ENCODE results near the gene TDP2.
"Not testable (repeated sequence)": the region's sequence is repeated elsewhere in the genome, so short reads cannot be mapped to it uniquely, and the experiment has no call there.

Gene TDP2

GRCh38 chr6:24680582-24680981, 13.9 kb upstream of the TDP2 start:
- no peak for DNase-seq (ENCODE audit: low read depth in 2 of 2)

- DNase-seq (ENCODE audit: low read depth in 2 of 2): not testable (repeated sequence)
Measured at GRCh38 chr6:24678792-24679352, 12.2 kb upstream of the TDP2 start.

GRCh38 chr6:24673625-24674024, 6.9 kb upstream of the TDP2 start:
- no peak for DNase-seq (ENCODE audit: low read depth in 2 of 2)

GRCh38 chr6:24672620-24673182, 6.0 kb upstream of the TDP2 start:
- DNase-seq (ENCODE audit: low read depth in 2 of 2): no peak

- not testable (repeated sequence) for DNase-seq (ENCODE audit: low read depth in 2 of 2)
Measured at GRCh38 chr6:24671077-24671476, 4.4 kb upstream of the TDP2 start.

- DNase-seq (ENCODE audit: low read depth in 2 of 2): not testable (repeated sequence)
Measured at GRCh38 chr6:24670492-24670891, 3.8 kb upstream of the TDP2 start.

- no peak for DNase-seq (ENCODE audit: low read depth in 2 of 2)
Measured at GRCh38 chr6:24668997-24669361, 2.3 kb upstream of the TDP2 start.

- DNase-seq (ENCODE audit: low read depth in 2 of 2): not testable (repeated sequence)
Measured at GRCh38 chr6:24668066-24668996, 1.6 kb upstream of the TDP2 start.

- no peak for DNase-seq (ENCODE audit: low read depth in 2 of 2)
Measured at GRCh38 chr6:24667378-24667803, 692 bp upstream of the TDP2 start.

GRCh38 chr6:24666097-24666640, 530 bp downstream of the TDP2 start:
- no peak for DNase-seq (ENCODE audit: low read depth in 2 of 2)

- DNase-seq (ENCODE audit: low read depth in 2 of 2): no peak
Measured at GRCh38 chr6:24664046-24664987, 2.4 kb downstream of the TDP2 start.

GRCh38 chr6:24663189-24663588, 3.5 kb downstream of the TDP2 start:
- DNase-seq (ENCODE audit: low read depth in 2 of 2): no peak

GRCh38 chr6:24662236-24662635, 4.5 kb downstream of the TDP2 start:
- no peak for DNase-seq (ENCODE audit: low read depth in 2 of 2)

- not testable (repeated sequence) for DNase-seq (ENCODE audit: low read depth in 2 of 2)
Measured at GRCh38 chr6:24661759-24662158, 4.9 kb downstream of the TDP2 start.

GRCh38 chr6:24660105-24660504, 6.6 kb downstream of the TDP2 start:
- DNase-seq (ENCODE audit: low read depth in 2 of 2): no peak

- DNase-seq (ENCODE audit: low read depth in 2 of 2): no peak
Measured at GRCh38 chr6:24659561-24659960, 7.1 kb downstream of the TDP2 start.

- DNase-seq (ENCODE audit: low read depth in 2 of 2): no peak
Measured at GRCh38 chr6:24658573-24659560, 7.8 kb downstream of the TDP2 start.

- no peak for DNase-seq (ENCODE audit: low read depth in 2 of 2)
Measured at GRCh38 chr6:24655215-24655614, 11.5 kb downstream of the TDP2 start.

GRCh38 chr6:24650365-24650764, 16.3 kb downstream of the TDP2 start:
- DNase-seq (ENCODE audit: low read depth in 2 of 2): no peak

- no peak for DNase-seq (ENCODE audit: low read depth in 2 of 2)
Measured at GRCh38 chr6:24649691-24650090, 17.0 kb downstream of the TDP2 start.
